ENCODE results near the gene ASB4. TPM values are rescaled to one million over a fixed set of nuclear protein-coding genes. Genes with fewer than 3 reads are reported as not detected.

Gene ASB4
- total and polyA plus RNA-seq, 2 donors (not counting 3 experiments of a cell fraction or from before 2014, with no cell fraction given) = not detected

GRCh38 chr7:95508780-95509179 lies 23.0 kb downstream of the ASB4 start:
- H2AFZ ChIP-seq (ENCODE audit: low read depth, low read length) = no peak overlapping the region
- ChIA-PET POLR2A (interaction anchor here (0.6 kb wide), 1 partner anchor 80 kb away, joined by 3 read pairs; no protein-coding TSS in a partner anchor), CTCF (interaction anchor here (1.2 to 12.2 kb wide), 8 partner anchors 8 to 180 kb away, joined by 4 to 788 read pairs (median 41); no protein-coding TSS in a partner anchor)
- H3K27ac ChIP-seq (ENCODE audit: insufficient read depth, low read depth, low read length) = no peak overlapping the region
- H3K36me3 ChIP-seq (ENCODE audit: control insufficient read depth in 2 of 2, extremely low read depth in 1 of 2, insufficient read depth in 2 of 2, low read length in 2 of 2) = no peaks in the 10 kb centered on the region
- dilution Hi-C loops (cut with MboI; ENCODE audit: extremely low pct_ligation_motif_present, low sequenced_read_pairs) (no loop called here), intact Hi-C loops (cut with micrococcal nuclease) (no loop called here)
- no peak overlapping the region for H3K4me3 ChIP-seq (replicated peaks in 1 of 3; ENCODE audit: insufficient read depth in 1 of 3, low read depth in 1 of 3, low read length in 3 of 3)
- BruUV-seq (replicated peaks) = no TSS peak
- DNase-seq (ENCODE audit: low read depth, low spot score) (no peak), FAIRE-seq (no peak)
- no peaks in the 10 kb centered on the region for H3K4me1 ChIP-seq (ENCODE audit: control insufficient read depth, extremely low read depth, insufficient read depth, low read length)
- H3K4me2 ChIP-seq (ENCODE audit: insufficient read depth, low read length) = no peak overlapping the region
- no peaks in the 10 kb centered on the region for H4K20me1 ChIP-seq (replicated peaks; ENCODE audit: control insufficient read depth, extremely low read depth, insufficient read depth, low read length)
- peaks cover 2% of the 10 kb centered on the region for H3K9me1 ChIP-seq (replicated peaks; ENCODE audit: control insufficient read depth, extremely low read depth, insufficient read depth, low read length)
- no peaks in the 10 kb centered on the region for H3K79me2 ChIP-seq (ENCODE audit: control insufficient read depth, insufficient read depth, low read length)
- peaks cover 10% of the 10 kb centered on the region in 2 experiments for H3K27me3 ChIP-seq (ENCODE audit: control insufficient read depth in 2 of 2, insufficient read depth in 2 of 2, low read length in 2 of 2)
- TF ChIP-seq POLR2A (IDR thresholded peaks at IDR 0.05; ENCODE audit: low read depth, low read length) = no peak
- TF ChIP-seq EZH2 (IDR thresholded peaks at IDR 0.05; ENCODE audit: borderline replicate concordance, low read depth, low read length, severe bottlenecking) = no peak
- no peak for TF ChIP-seq MYC (IDR thresholded peaks at IDR 0.05; ENCODE audit: low read depth, low read length)
- no peak for TF ChIP-seq JUN (IDR thresholded peaks at IDR 0.05; ENCODE audit: borderline replicate concordance, insufficient read depth, insufficient read length, low read depth)
- TF ChIP-seq FOS (IDR thresholded peaks at IDR 0.05; ENCODE audit: borderline replicate concordance, insufficient read depth, low read length) = no peak
- TF ChIP-seq GATA2 (IDR thresholded peaks at IDR 0.05; ENCODE audit: insufficient read depth, insufficient read length, low read depth, low read length) = no peak
- TF ChIP-seq CTCF (IDR thresholded peaks at IDR 0.05; ENCODE audit: extremely low read depth in 1 of 2, insufficient read depth in 1 of 2, low read depth in 1 of 2, low read length in 2 of 2) = no peak
- no peak for TF ChIP-seq POLR2AphosphoS5 (IDR thresholded peaks at IDR 0.05; ENCODE audit: insufficient read depth, low read depth, low read length)
- TF ChIP-seq MAX (IDR thresholded peaks at IDR 0.05; ENCODE audit: insufficient read depth, insufficient read length) = no peak
- no peak overlapping the region for H3K9ac ChIP-seq (replicated peaks; ENCODE audit: extremely low read depth, insufficient read depth, low read length)
- H3K9me3 ChIP-seq (replicated peaks; ENCODE audit: control insufficient read depth, insufficient read depth, low read length) = no peaks in the 10 kb centered on the region

Measured in endothelial cell of umbilical vein (primary cell).